ENCODE measurements around the gene ZNF556.

The ZNF556 gene

DNA sequence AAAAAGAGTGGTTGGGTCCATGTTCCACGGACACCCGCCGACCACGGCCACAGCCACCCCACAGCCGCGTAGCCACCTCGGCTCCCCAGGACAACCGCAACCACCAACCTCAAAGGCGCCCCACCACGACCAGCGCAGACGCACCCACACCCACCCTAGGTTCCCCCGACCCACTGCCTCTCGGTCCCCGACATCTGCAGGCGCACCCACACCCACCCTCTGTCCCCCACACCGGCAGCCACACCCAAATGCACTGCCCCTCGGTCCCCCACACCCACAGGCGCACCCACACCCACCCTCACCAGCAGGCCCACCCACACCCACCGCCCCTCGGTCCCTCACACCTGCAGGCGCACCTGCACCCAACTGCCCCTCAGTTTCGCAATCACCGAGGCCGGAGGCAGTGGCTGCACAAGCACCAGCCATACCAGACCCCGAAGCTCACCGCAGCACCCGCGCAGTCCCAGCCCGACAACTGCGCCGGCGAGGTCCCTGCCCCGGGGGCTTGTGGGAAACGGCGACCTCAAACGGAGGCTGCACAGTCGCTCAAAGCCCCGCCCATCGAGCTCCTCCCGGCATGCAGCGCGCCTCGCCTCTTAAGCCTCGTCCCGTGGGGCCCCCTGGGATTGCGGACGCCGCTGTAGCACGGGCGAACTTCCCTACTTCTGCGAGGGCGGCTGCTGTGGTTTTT lies 59.4 kb downstream of the ZNF556 start:
- no peak for DNase-seq (ENCODE audit: low spot score)
- TF ChIP-seq, protein P1, sequence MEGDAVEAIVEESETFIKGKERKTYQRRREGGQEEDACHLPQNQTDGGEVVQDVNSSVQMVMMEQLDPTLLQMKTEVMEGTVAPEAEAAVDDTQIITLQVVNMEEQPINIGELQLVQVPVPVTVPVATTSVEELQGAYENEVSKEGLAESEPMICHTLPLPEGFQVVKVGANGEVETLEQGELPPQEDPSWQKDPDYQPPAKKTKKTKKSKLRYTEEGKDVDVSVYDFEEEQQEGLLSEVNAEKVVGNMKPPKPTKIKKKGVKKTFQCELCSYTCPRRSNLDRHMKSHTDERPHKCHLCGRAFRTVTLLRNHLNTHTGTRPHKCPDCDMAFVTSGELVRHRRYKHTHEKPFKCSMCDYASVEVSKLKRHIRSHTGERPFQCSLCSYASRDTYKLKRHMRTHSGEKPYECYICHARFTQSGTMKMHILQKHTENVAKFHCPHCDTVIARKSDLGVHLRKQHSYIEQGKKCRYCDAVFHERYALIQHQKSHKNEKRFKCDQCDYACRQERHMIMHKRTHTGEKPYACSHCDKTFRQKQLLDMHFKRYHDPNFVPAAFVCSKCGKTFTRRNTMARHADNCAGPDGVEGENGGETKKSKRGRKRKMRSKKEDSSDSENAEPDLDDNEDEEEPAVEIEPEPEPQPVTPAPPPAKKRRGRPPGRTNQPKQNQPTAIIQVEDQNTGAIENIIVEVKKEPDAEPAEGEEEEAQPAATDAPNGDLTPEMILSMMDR (IDR thresholded peaks at IDR 0.05; ENCODE audit: extremely low read depth, insufficient read depth, missing control alignments): no peak
- in situ Hi-C loops (cut with MboI; ENCODE audit: low pct_unique_long_range_greater_than_20kb, low sequenced_read_pairs, unreplicated experiment): no loop called here

DNA sequence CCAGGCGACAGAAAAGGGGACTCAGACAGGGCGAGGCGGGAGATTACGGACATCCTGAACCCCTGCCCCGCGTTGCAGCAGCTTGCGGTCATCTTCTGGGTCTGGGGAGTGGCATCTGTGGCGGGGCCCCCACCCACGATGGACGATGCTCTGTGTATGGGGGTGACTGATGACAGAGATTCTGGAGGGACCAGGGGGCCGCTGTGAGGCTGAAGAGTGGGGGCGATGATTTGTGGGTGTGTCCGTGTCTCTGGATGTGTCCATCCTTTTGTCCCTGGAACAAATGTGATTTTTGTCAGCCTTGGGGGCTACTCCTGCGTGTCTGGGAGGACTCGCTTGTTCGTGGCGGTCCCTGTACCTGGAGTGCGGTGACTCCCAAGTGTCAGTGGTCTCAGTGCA lies 59.9 kb downstream of the ZNF556 start:
- TF ChIP-seq, protein P1 (IDR thresholded peaks at IDR 0.05; ENCODE audit: extremely low read depth, insufficient read depth, missing control alignments): no peak
- DNase-seq (ENCODE audit: low spot score): no peak
- in situ Hi-C loops (cut with MboI; ENCODE audit: low pct_unique_long_range_greater_than_20kb, low sequenced_read_pairs, unreplicated experiment): no loop called here
